Spleen (tissue), 7 donors: ENCODE results near the gene SYCN.

Experiments used
- CTCF ChIP-seq, 11 experiments: fragments of 200-600 bp in 7 of 11; fragments of 450-650 bp in 4 of 11; sonication (generic) in 4 of 11; IDR thresholded peaks in 8 of 11; conservative IDR thresholded peaks in 3 of 11; 1 replicate in 7 of 11; 2 replicates in 4 of 11; pipeline versions ENCODE4 v1.4.0 to v1.8.0; 2016 to 2021; ENCODE audit warnings: antibody characterized with exemption in 11 of 11, inconsistent platforms in 4 of 11, mild to moderate bottlenecking in 1 of 11
- POLR2A ChIP-seq, 3 donors: fragments of 450-650 bp; IDR thresholded peaks; one replicate each; pipeline ENCODE4 v1.5.1; 2017; ENCODE audit warnings: antibody characterized with exemption in 3 of 3, mild to moderate bottlenecking in 1 of 3
- POLR2AphosphoS5 ChIP-seq, 3 donors: sonication (generic); formaldehyde crosslinking; IDR thresholded peaks; one replicate each; pipeline ENCODE4 v1.5.1; 2017; ENCODE audit warnings: antibody characterized with exemption in 3 of 3
- donor health status: DM: no; HTN: no; CAD: no; lungs with moderate emphysema.
- donor health status: DM: no; HTN: no; CAD: no.
- donor health status: DM: no; HTN: no; CAD: no.

- TF ChIP-seq CTCF (IDR thresholded peaks at IDR 0.05 in 8 of 11, conservative IDR thresholded peaks at IDR 0.05 in 3 of 11) (no peak), POLR2AphosphoS5 (IDR thresholded peaks at IDR 0.05) (no peak), POLR2A (IDR thresholded peaks at IDR 0.05) (no peak)
Observed at GRCh38 chr19:39155741-39156140, 48.3 kb downstream of the SYCN start.
